H9 (cell line): ENCODE data around the gene GPR107. TPM values are rescaled to one million over a fixed set of nuclear protein-coding genes. Genes with fewer than 3 reads are reported as not detected.

Experiments used
- DNase-seq: peaks from one replicate; pipeline ENCODE4 v3.0.0-alpha.2; 2017
- H2AFZ ChIP-seq: one replicate; pipeline ENCODE4 v1.6.1; 2013; ENCODE audit warnings: mild to moderate bottlenecking, low read length, control low read depth, moderate library complexity
- H2AK5ac ChIP-seq: 2 replicates; pipeline ENCODE4 v1.6.1; 2013; ENCODE audit warnings: low read length, control low read depth, mixed read lengths; ENCODE audit not compliant: insufficient read length
- H2BK120ac ChIP-seq: one replicate; pipeline ENCODE4 v1.6.1; 2013; ENCODE audit warnings: low read depth, mild to moderate bottlenecking, low read length, control low read depth, inconsistent platforms; ENCODE audit not compliant: poor library complexity, severe bottlenecking
- H2BK12ac ChIP-seq: 2 replicates; pipeline ENCODE4 v1.6.1; 2013; ENCODE audit warnings: low read length, control low read depth, mixed read lengths, low read depth; ENCODE audit not compliant: insufficient read length
- H2BK15ac ChIP-seq: 2 replicates; pipeline ENCODE4 v1.6.1; 2013; ENCODE audit warnings: low read depth, low read length, control low read depth
- H2BK20ac ChIP-seq: one replicate; pipeline ENCODE4 v1.6.1; 2013; ENCODE audit warnings: low read depth, mild to moderate bottlenecking, low read length, control low read depth, inconsistent platforms; ENCODE audit not compliant: poor library complexity, severe bottlenecking
- H2BK5ac ChIP-seq: 2 replicates; pipeline ENCODE4 v1.6.1; 2013; ENCODE audit warnings: low read length, control low read depth, mixed read lengths; ENCODE audit not compliant: insufficient read length
- H3K14ac ChIP-seq: 2 replicates; pipeline ENCODE4 v1.6.1; 2013; ENCODE audit warnings: low read length, control low read depth; ENCODE audit not compliant: insufficient read depth
- H3K18ac ChIP-seq: 2 replicates; pipeline ENCODE4 v1.6.1; 2013; ENCODE audit warnings: low read depth, mild to moderate bottlenecking, mixed read lengths, low read length, control low read depth; ENCODE audit not compliant: insufficient read length
- H3K23ac ChIP-seq: 2 replicates; pipeline ENCODE4 v1.6.1; 2013; ENCODE audit warnings: low read length, control low read depth, mixed read lengths, low read depth; ENCODE audit not compliant: insufficient read length
- H3K23me2 ChIP-seq: 2 replicates; pipeline ENCODE4 v1.6.1; 2013; ENCODE audit warnings: low read depth, mild to moderate bottlenecking, mixed read lengths, low read length, control low read depth; ENCODE audit not compliant: insufficient read length, poor library complexity, severe bottlenecking
- H3K27ac ChIP-seq: 2 replicates; pipeline ENCODE4 v1.5.1; 2013; ENCODE audit warnings: low read length, control low read depth, mixed read lengths, low read depth; ENCODE audit not compliant: insufficient read length
- H3K27me3 ChIP-seq: 2 replicates; pipeline ENCODE4 v1.6.1; 2013; ENCODE audit warnings: low read length, control low read depth, inconsistent platforms; ENCODE audit not compliant: insufficient read depth
- H3K4ac ChIP-seq: 2 replicates; pipeline ENCODE4 v1.6.1; 2013; ENCODE audit warnings: low read depth, mild to moderate bottlenecking, control low read depth, inconsistent platforms, low read length, moderate library complexity
- H3K4me1 ChIP-seq: 2 replicates; pipeline ENCODE4 v1.6.1; 2013; ENCODE audit warnings: low read length, control low read depth, inconsistent platforms; ENCODE audit not compliant: insufficient read depth
- H3K4me2 ChIP-seq: 2 replicates; pipeline ENCODE4 v1.6.1; 2013; ENCODE audit warnings: low read length, control low read depth, mixed read lengths; ENCODE audit not compliant: insufficient read length, insufficient read depth
- H3K56ac ChIP-seq: 2 replicates; pipeline ENCODE4 v1.6.1; 2013; ENCODE audit warnings: low read depth, mild to moderate bottlenecking, mixed read lengths, low read length, control low read depth; ENCODE audit not compliant: insufficient read length
- H3K79me1 ChIP-seq: 2 replicates; pipeline ENCODE4 v1.6.1; 2013; ENCODE audit warnings: low read depth, mild to moderate bottlenecking, moderate library complexity, low read length, control low read depth, inconsistent platforms; ENCODE audit not compliant: insufficient read depth, poor library complexity, severe bottlenecking
- H3K79me2 ChIP-seq: 2 replicates; pipeline ENCODE4 v1.6.1; 2013; ENCODE audit warnings: low read length, control low read depth, inconsistent platforms; ENCODE audit not compliant: insufficient read depth
- H3K9ac ChIP-seq: 2 replicates; pipeline ENCODE4 v1.6.1; 2013; ENCODE audit warnings: low read length, control low read depth, mixed read lengths; ENCODE audit not compliant: insufficient read length; ENCODE audit errors: extremely low read depth
- H3K9me3 ChIP-seq: one replicate; pipeline ENCODE4 v1.6.1; 2013; ENCODE audit warnings: low read depth, low read length, inconsistent platforms; ENCODE audit not compliant: control insufficient read depth
- H3T11ph ChIP-seq: one replicate; pipeline ENCODE4 v1.6.1; 2013; ENCODE audit warnings: mild to moderate bottlenecking, low read length, control low read depth, inconsistent platforms
- H4K20me1 ChIP-seq: one replicate; pipeline ENCODE4 v1.6.1; 2013; ENCODE audit not compliant: control insufficient read depth, insufficient read length, insufficient read depth
- H4K5ac ChIP-seq: 2 replicates; pipeline ENCODE4 v1.6.1; 2013; ENCODE audit warnings: low read depth, mild to moderate bottlenecking, mixed read lengths, low read length, control low read depth; ENCODE audit not compliant: insufficient read length
- H4K8ac ChIP-seq: replicated peaks from 2 replicates; pipeline ENCODE4 v1.6.1; 2013; ENCODE audit warnings: low read length, control low read depth, mixed read lengths, low read depth; ENCODE audit not compliant: insufficient read length
- H4K91ac ChIP-seq: 2 replicates; pipeline ENCODE4 v1.6.1; 2013; ENCODE audit warnings: low read depth, mild to moderate bottlenecking, moderate library complexity, mixed read lengths, low read length, control low read depth; ENCODE audit not compliant: insufficient read length
- H3K27ac Mint-ChIP-seq, 3 experiments: 2 replicates in 2 of 3; 3 replicates in 1 of 3; pipeline ENCODE4 v1.8.0; 2020 to 2021; ENCODE audit warnings: mixed read lengths in 3 of 3, mild to moderate bottlenecking in 1 of 3, moderate library complexity in 1 of 3
- H3K27me3 Mint-ChIP-seq: 2 replicates; pipeline ENCODE4 v1.8.0; 2021; ENCODE audit warnings: low read depth, mild to moderate bottlenecking, moderate library complexity, mixed read lengths
- H3K36me3 Mint-ChIP-seq, 3 experiments: 2 replicates in 2 of 3; 3 replicates in 1 of 3; pipeline ENCODE4 v1.8.0; 2020 to 2021; ENCODE audit warnings: low read depth in 3 of 3, mixed read lengths in 3 of 3; ENCODE audit not compliant: insufficient read depth in 1 of 3
- H3K4me1 Mint-ChIP-seq, 2 experiments: 2 replicates each; pipeline ENCODE4 v1.8.0; 2020; ENCODE audit warnings: mixed read lengths in 2 of 2
- H3K4me3 Mint-ChIP-seq, 2 experiments: 2 replicates in 1 of 2; 3 replicates in 1 of 2; pipeline ENCODE4 v1.8.0; 2020 to 2021; ENCODE audit warnings: mild to moderate bottlenecking in 2 of 2, mixed read lengths in 2 of 2, moderate library complexity in 1 of 2
- H3K9me3 Mint-ChIP-seq, 2 experiments: 2 replicates in 1 of 2; 3 replicates in 1 of 2; pipeline ENCODE4 v1.8.0; 2020; ENCODE audit warnings: mild to moderate bottlenecking in 2 of 2, mixed read lengths in 2 of 2, moderate library complexity in 1 of 2
- WGBS: extraction: QIAGEN DNeasy Blood & Tissue Kit; methylation state at CpG from one replicate; pipeline ENCODE4 v1.1.7; 2013; ENCODE audit warnings: missing lambda C conversion rate, low lambda C conversion rate, mixed read lengths; ENCODE audit not compliant: insufficient read length; ENCODE audit errors: extremely low coverage; 5-methylcytosine and 5-hydroxymethylcytosine counted together
- total RNA-seq: library from RNA; stranded (reverse); gene quantifications from 2 replicates; pipeline ENCODE4 v1.2.1, GENCODE V29; 2021
- TF ChIP-seq, protein P1 (sequence below): fragments of 200-600 bp; sonication (generic); conservative IDR thresholded peaks from 3 replicates; pipeline ENCODE4 v1.8.0; 2021; ENCODE audit warnings: antibody characterized with exemption, mild to moderate bottlenecking

The GPR107 gene
- total RNA-seq, 1 experiment from 2014 or later, result 38.0 TPM

DNA sequence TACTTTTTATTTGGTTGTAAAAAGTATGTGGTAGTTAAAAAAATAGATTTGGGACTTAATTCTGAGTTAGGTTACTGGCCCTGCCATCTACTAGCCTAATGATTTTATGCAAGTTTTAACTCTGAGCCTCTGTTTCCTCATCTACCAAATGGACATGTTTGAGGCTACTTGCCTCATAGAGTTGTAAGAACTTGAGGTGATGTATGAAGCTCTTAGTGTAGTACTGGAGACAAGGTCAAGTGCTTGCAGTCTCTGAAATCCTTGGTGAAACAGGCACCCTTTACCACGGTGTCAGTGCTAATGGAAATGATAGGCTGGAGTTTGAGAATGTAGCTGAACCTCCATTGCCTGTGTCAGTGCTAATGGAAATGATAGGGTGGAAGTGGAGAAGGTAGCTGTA lies 15.3 kb downstream of the GPR107 start:
- H2BK15ac ChIP-seq, result 0 out of 2 replicates have a peak overlapping the region, but pooled peaks have one; percentile 24
- peak overlapping the region in 1 of 3 experiments; percentile 51; a peak in 1 of 7 replicates for H3K27ac Mint-ChIP-seq
- no peak overlapping the region for H3T11ph ChIP-seq
- peaks cover 9% of the 10 kb centered on the region for H3K79me1 ChIP-seq
- TF ChIP-seq, protein P1, sequence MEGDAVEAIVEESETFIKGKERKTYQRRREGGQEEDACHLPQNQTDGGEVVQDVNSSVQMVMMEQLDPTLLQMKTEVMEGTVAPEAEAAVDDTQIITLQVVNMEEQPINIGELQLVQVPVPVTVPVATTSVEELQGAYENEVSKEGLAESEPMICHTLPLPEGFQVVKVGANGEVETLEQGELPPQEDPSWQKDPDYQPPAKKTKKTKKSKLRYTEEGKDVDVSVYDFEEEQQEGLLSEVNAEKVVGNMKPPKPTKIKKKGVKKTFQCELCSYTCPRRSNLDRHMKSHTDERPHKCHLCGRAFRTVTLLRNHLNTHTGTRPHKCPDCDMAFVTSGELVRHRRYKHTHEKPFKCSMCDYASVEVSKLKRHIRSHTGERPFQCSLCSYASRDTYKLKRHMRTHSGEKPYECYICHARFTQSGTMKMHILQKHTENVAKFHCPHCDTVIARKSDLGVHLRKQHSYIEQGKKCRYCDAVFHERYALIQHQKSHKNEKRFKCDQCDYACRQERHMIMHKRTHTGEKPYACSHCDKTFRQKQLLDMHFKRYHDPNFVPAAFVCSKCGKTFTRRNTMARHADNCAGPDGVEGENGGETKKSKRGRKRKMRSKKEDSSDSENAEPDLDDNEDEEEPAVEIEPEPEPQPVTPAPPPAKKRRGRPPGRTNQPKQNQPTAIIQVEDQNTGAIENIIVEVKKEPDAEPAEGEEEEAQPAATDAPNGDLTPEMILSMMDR, result no peak
- peaks cover 0 to 4% (median 0%) of the 10 kb centered on the region in 3 experiments; a peak in 3 of 7 replicates for H3K36me3 Mint-ChIP-seq
- no CpG with 5 or more reads among the region's 1 CpG for WGBS
- no peak overlapping the region for H3K14ac ChIP-seq
- H4K91ac ChIP-seq, result no peak overlapping the region
- H2BK120ac ChIP-seq, result no peak overlapping the region
- no peaks in the 10 kb centered on the region for H4K20me1 ChIP-seq
- no peak overlapping the region for H3K56ac ChIP-seq
- H3K9me3 ChIP-seq, result no peaks in the 10 kb centered on the region
- H2BK20ac ChIP-seq, result no peak overlapping the region
- peak overlapping the region; percentile 60 for H4K5ac ChIP-seq
- no peak overlapping the region for H3K23ac ChIP-seq
- H3K4me1 ChIP-seq, result no peaks in the 10 kb centered on the region; the same call in 1 of the 2 replicates
- peak overlapping the region; percentile 53 for H2BK5ac ChIP-seq
- H2AFZ ChIP-seq, result no peak overlapping the region
- H2AK5ac ChIP-seq, result no peak overlapping the region
- no peak overlapping the region for H3K4me3 Mint-ChIP-seq
- no peaks in the 10 kb centered on the region for H3K27me3 ChIP-seq
- H3K23me2 ChIP-seq, result peaks cover 2% of the 10 kb centered on the region
- H3K9ac ChIP-seq, result no peak overlapping the region
- H3K4me1 Mint-ChIP-seq, result peaks cover 12 to 16% of the 10 kb centered on the region in 2 experiments
- H3K79me2 ChIP-seq, result no peaks in the 10 kb centered on the region
- DNase-seq, result no peak
- no peaks in the 10 kb centered on the region; a peak in 1 of 5 replicates for H3K9me3 Mint-ChIP-seq
- H4K8ac ChIP-seq, result no peak overlapping the region
- H3K18ac ChIP-seq, result no peak overlapping the region
- H2BK12ac ChIP-seq, result no peak overlapping the region
- no peaks in the 10 kb centered on the region for H3K27me3 Mint-ChIP-seq
- no peak overlapping the region for H3K4me2 ChIP-seq
- H3K4ac ChIP-seq, result no peak overlapping the region
- H3K27ac ChIP-seq, result no peak overlapping the region
